ENCODE data around the gene PSMA3.

The PSMA3 gene

GRCh38 chr14:58216544-58216943 is 28.1 kb upstream of the PSMA3 start:
- H3K9ac ChIP-seq, result no peak overlapping the region
- H3K27ac ChIP-seq, result no peak overlapping the region
- peaks cover 53 to 95% (median 83%) of the 10 kb centered on the region in 11 experiments for H3K36me3 ChIP-seq
- no peaks in the 10 kb centered on the region for H3K27me3 ChIP-seq
- H4K20me1 ChIP-seq, result no peaks in the 10 kb centered on the region; a peak in 1 of 22 replicates
- no peak overlapping the region for H3K4me2 ChIP-seq
- TF ChIP-seq Cebpa-rat (IDR thresholded peaks at IDR 0.05), result no peak
- H3K4me1 ChIP-seq, result no peaks in the 10 kb centered on the region
- H3K9me3 ChIP-seq (replicated peaks in 1 of 11), result no peaks in the 10 kb centered on the region
- H3K4me3 ChIP-seq, result no peak overlapping the region

- Histone ChIP-seq H3K4me3 (no peak overlapping the region), H3K27ac (no peak overlapping the region), H3K4me2 (no peak overlapping the region), H3K36me3 (peaks cover 39 to 84% (median 60%) of the 10 kb centered on the region in 11 experiments), H4K20me1 (no peaks in the 10 kb centered on the region), H3K27me3 (no peaks in the 10 kb centered on the region), H3K9me3 (replicated peaks in 1 of 11) (no peaks in the 10 kb centered on the region), H3K9ac (no peak overlapping the region), H3K4me1 (no peaks in the 10 kb centered on the region)
- no peak for TF ChIP-seq Cebpa-rat (IDR thresholded peaks at IDR 0.05)
Measured at GRCh38 chr14:58227096-58227819, 17.4 kb upstream of the PSMA3 start.

GRCh38 chr14:58238252-58239243 is 6.1 kb upstream of the PSMA3 start:
- Histone ChIP-seq H3K4me1 (peaks cover 16 to 26% (median 22%) of the 10 kb centered on the region in 10 experiments), H3K4me2 (peak overlapping the region; percentile 67 to 90 (median 79); a peak in 21 of 22 replicates), H3K27ac (peak overlapping the region in 1 of 11 experiments; percentile 16; a peak in 2 of 22 replicates), H3K9me3 (replicated peaks in 1 of 11) (no peaks in the 10 kb centered on the region), H3K36me3 (peaks cover 0 to 30% (median 17%) of the 10 kb centered on the region in 11 experiments; a peak in 14 of 22 replicates), H3K4me3 (peak overlapping the region in 7 of 10 experiments; percentile 65 to 75 (median 68); a peak in 9 of 20 replicates), H3K27me3 (no peaks in the 10 kb centered on the region), H4K20me1 (no peaks in the 10 kb centered on the region; a peak in 1 of 22 replicates), H3K9ac (peak overlapping the region in 2 of 11 experiments; percentile 71 to 77; a peak in 3 of 22 replicates)
- TF ChIP-seq Cebpa-rat (IDR thresholded peaks at IDR 0.05), result no peak

- Histone ChIP-seq H3K4me1 (peaks cover 16 to 29% (median 24%) of the 10 kb centered on the region in 10 experiments), H3K4me3 (peak overlapping the region; percentile 65 to 75 (median 68)), H3K36me3 (peaks cover 0 to 22% (median 8%) of the 10 kb centered on the region in 11 experiments; a peak in 13 of 22 replicates), H3K4me2 (peak overlapping the region; percentile 74 to 90 (median 80)), H3K27me3 (no peaks in the 10 kb centered on the region), H3K9me3 (replicated peaks in 1 of 11) (no peaks in the 10 kb centered on the region), H3K27ac (peak overlapping the region in 10 of 11 experiments; percentile 10 to 61 (median 36); a peak in 15 of 22 replicates), H3K9ac (peak overlapping the region; percentile 62 to 82 (median 76)), H4K20me1 (no peaks in the 10 kb centered on the region; a peak in 1 of 22 replicates)
- TF ChIP-seq Cebpa-rat (IDR thresholded peaks at IDR 0.05), result peak in 1 of 11 experiments; percentile 50; a peak in 1 of 22 replicates
Measured at GRCh38 chr14:58239244-58240195, 5.1 kb upstream of the PSMA3 start.

GRCh38 chr14:58243790-58244555 is 670 bp upstream of the PSMA3 start:
- peaks cover 29 to 43% (median 37%) of the 10 kb centered on the region in 10 experiments for H3K4me1 ChIP-seq
- no peaks in the 10 kb centered on the region for H3K9me3 ChIP-seq (replicated peaks in 1 of 11)
- peak overlapping the region; percentile 73 to 96 (median 90) for H3K4me3 ChIP-seq
- H3K27me3 ChIP-seq, result no peaks in the 10 kb centered on the region
- peak overlapping the region; percentile 61 to 99 (median 98); a peak in 21 of 22 replicates for H3K27ac ChIP-seq
- H3K36me3 ChIP-seq, result peaks cover 17 to 29% (median 23%) of the 10 kb centered on the region in 11 experiments
- TF ChIP-seq Cebpa-rat (IDR thresholded peaks at IDR 0.05), result no peak
- H3K4me2 ChIP-seq, result peak overlapping the region; percentile 67 to 89 (median 82)
- H3K9ac ChIP-seq, result peak overlapping the region; percentile 90 to 99 (median 98)
- peaks cover 32 to 42% (median 38%) of the 10 kb centered on the region in 11 experiments for H4K20me1 ChIP-seq

GRCh38 chr14:58245562-58245961 is 919 bp downstream of the PSMA3 start:
- Histone ChIP-seq H4K20me1 (peaks cover 48 to 58% (median 54%) of the 10 kb centered on the region in 11 experiments), H3K36me3 (peaks cover 30 to 45% (median 39%) of the 10 kb centered on the region in 11 experiments)
- TF ChIP-seq Cebpa-rat (IDR thresholded peaks at IDR 0.05), result no peak

GRCh38 chr14:58249611-58250010 is 5.0 kb downstream of the PSMA3 start:
- no peak for TF ChIP-seq Cebpa-rat (IDR thresholded peaks at IDR 0.05)
- no peaks in the 10 kb centered on the region for H3K27me3 ChIP-seq
- H4K20me1 ChIP-seq, result peaks cover 85 to 95% (median 93%) of the 10 kb centered on the region in 11 experiments
- H3K4me3 ChIP-seq, result no peak overlapping the region
- peaks cover 68 to 85% (median 79%) of the 10 kb centered on the region in 11 experiments for H3K36me3 ChIP-seq
- H3K9ac ChIP-seq, result no peak overlapping the region
- H3K27ac ChIP-seq, result no peak overlapping the region
- H3K9me3 ChIP-seq (replicated peaks in 1 of 11), result no peaks in the 10 kb centered on the region
- peaks cover 14 to 25% (median 17%) of the 10 kb centered on the region in 10 experiments for H3K4me1 ChIP-seq
- H3K4me2 ChIP-seq, result no peak overlapping the region

More at GRCh38 chr14:58245562-58245961, 919 bp downstream of the PSMA3 start:
- Histone ChIP-seq H3K9ac (peak overlapping the region; percentile 90 to 99 (median 98)), H3K27ac (peak overlapping the region; percentile 87 to 99 (median 98)), H3K4me2 (peak overlapping the region; percentile 79 to 97 (median 87)), H3K9me3 (replicated peaks in 1 of 11) (no peaks in the 10 kb centered on the region), H3K4me3 (peak overlapping the region; percentile 73 to 96 (median 90)), H3K27me3 (no peaks in the 10 kb centered on the region), H3K4me1 (peaks cover 27 to 38% (median 31%) of the 10 kb centered on the region in 10 experiments)

All from BLaER1 treated with 17β-estradiol and CSF1 and Interleukin-3, amounts not matched to agents 10 nM and 100 nM (cell line).